GM18909 (cell line): ENCODE results near the gene PRDM12.
"Not testable (repeated sequence)": the region's sequence is repeated elsewhere in the genome, so short reads cannot be mapped to it uniquely, and the experiment has no call there.

Source experiments
- ATAC-seq: cut with Tn5 transposase; IDR thresholded peaks from one replicate; pipeline ENCODE4 v1.9.1; 2021; ENCODE audit warnings: mild to moderate bottlenecking; ENCODE audit not compliant: unreplicated experiment, poor library complexity

PRDM12 gene

DNA sequence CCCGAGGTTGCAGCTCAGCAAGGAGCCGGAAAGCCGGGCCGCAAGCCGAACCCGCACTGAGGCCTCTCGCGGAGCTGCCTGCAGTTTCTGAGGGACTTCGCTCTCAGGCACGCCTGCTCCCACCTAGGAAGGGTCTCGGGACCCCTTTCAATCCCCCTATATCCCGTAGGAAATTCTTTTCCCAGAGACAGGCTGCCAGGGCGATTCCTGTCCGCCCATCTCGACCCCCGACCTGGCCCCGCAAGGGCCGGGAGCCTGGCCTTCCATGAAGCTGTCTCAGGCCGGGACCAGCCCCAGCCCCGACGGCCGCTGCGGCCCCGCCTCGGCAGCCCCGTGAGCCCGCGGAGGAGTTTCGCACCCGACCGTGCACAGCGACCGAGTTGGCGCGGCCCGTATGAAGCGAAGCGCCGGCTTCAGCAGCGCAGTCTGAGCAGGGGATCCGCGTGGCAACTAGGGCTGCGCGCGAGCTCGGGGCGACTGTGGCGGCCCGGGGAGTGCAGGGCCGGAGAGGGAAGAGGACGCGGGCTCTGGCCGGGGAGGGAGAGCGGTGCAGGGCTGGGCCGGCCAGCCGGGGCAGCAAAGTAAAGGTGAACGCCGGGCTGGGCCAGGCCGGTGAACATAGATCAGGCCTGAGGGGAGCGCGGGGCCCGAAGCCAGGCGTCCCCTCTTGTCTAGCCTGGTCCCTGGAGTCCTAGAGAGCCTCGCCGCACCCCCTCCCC lies 977 bp upstream of the PRDM12 start:
- no peak for ATAC-seq

DNA sequence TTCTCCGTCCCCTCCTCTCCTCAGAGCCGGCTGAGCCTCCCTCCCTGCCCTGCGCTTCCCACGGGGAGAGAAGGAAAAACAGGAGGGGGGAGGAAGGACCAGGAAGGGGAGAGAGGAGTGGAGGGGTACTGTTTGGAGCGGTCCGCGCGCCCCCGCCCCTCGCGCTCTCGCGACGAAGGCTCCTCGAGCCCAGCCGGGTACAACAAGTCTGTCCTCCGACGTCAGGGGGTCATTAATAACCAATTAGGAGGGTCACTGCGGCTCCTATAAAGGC lies 480 bp upstream of the PRDM12 start:
- no peak for ATAC-seq

DNA sequence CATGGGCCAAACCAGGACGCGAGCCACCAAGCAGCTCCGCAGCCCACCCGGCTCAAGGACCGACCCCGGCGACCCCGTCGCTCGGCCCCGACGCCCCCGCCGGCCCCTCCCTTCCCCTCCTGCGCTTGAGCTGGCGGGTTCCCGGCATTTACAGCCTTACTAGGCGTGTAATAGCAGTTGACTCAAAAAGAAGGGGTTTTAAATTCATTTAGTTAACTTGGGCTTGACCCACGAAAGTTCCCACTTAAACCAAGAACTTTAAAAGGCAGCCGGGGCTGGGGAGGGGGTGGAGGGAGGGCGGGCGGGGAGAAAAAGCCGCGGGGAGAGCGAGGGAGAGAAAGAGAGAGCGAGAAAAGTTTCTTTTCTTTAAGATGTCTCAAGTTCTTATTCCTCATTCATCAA lies 636 bp downstream of the PRDM12 start:
- ATAC-seq: no peak

DNA sequence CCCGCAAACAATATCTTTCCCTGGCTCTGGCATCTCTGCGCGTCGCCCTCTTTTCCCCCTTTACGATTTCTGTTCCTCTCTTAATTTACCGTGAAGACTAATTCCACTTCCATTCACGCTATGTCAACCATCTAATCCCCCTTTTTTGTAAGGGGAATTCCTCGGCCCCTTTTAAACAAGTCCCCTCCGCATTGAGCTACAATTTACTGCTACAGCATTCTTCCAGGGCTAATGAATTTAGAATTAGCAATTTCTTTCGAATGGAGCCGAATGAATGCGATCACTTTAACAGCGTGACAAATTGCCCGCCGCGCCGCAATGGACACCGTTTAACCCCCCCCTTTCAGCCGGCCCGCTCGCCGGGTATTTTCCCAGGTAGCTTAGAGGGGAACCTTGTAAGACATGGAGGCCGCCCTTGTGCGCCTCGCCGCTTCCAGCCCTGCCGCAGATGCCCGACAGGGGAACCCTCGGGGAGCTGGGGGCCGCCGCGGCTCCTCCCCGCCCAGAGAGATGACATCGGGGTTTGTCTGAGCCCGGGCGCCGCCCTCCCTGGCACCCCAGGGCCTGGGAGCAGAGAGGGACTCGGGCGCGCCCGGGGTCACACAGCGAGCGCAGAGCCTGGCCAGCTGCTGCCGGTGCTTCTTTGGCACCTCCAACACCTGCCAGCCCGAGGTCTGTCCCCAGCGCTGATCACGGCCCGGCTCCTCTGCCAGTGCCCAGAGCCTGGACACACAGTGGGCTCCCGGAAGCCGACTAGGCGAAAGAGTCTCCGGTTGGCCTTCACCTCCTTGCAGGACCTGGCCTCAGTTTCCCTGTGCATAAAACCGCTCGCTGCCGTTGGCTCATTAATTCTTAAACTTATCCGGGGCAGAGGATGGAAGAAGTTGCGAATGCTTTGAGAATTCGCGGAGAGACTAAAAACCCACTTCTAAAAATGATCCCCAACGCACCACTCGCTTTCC lies 1.3 kb downstream of the PRDM12 start:
- ATAC-seq: no peak

DNA sequence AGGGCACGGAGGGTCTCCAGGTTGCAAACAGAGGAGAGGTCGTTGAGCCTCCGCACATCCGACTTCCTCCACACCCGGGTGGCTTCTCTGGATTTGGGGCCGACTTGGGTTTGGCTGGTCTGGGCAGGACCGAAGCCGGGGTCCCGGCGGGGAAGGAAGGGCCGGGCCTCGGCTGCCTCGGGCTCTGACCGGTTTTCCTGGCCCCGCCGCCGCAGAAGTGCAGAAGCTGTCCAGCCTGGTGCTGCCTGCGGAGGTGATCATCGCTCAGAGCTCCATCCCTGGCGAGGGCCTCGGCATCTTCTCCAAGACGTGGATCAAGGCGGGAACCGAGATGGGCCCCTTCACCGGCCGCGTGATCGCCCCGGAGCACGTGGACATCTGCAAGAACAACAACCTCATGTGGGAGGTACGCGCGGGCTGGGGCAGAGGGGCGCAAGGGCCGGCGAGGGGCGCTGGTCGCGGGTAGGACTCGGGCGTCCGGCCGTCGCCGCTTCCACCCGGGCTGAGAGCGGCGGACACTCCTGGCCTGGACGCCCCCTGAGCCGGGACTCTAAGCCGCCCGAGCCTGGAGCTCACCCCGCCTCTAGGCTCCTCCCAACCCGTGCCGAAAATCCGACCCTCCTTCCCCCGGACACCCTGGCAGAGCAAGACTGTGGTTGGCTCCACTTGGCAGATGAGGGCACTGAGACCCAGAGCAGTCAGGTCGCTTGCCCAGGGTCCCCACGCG lies 2.2 kb downstream of the PRDM12 start:
- ATAC-seq: no peak

DNA sequence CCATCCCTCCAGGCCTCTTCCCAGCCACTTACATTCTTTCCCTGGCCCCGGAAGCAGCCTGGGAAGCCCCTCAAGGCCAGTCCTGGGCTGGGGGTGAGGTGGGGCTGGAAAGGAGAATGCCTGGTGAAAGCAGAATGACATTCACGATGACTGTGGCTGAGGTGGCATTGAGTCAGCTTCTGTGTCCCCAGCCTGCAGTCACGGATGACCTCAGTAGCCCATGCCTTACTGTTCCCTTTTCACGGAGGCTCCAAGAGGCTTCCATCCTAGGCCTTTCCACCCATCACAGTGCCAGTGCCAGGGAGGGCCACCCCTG lies 2.7 kb downstream of the PRDM12 start:
- ATAC-seq: no peak

DNA sequence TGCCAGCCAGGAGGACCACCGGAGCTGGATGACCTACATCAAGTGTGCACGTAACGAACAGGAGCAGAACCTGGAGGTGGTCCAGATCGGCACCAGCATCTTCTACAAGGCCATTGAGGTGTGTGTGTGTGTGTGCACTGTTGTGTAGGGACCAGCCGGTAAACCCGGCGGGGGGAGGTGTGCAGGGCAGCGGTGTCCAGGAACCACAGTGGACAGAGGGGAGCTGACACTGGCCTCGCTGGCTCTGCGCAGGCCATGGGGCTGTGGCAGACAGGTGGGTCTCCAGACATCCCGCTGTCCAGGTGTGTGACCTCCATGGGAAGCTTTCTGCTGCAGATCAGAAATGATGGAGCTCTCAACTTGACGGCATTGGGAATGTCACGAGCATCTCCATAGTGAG lies 3.8 kb downstream of the PRDM12 start:
- ATAC-seq: no peak

DNA sequence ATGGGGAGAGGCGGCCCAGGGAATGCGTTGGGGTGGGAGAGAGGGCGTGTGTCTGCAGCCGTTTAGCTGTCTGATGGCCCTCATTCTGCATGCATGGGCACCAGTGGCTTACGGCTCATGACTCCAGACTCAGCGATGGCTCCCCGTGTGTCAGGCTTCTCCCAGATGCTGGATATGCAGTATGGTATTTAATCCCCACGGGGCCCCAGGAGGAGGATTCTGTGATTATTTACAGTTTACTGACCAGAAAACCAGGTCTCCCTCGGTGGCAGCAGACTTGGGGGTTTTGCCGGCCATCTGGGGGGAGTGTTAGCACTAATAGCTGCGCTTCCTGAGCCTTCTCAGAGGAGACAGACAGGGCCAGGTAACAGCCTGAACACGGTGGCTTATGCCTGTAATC lies 4.3 kb downstream of the PRDM12 start:
- no peak for ATAC-seq

DNA sequence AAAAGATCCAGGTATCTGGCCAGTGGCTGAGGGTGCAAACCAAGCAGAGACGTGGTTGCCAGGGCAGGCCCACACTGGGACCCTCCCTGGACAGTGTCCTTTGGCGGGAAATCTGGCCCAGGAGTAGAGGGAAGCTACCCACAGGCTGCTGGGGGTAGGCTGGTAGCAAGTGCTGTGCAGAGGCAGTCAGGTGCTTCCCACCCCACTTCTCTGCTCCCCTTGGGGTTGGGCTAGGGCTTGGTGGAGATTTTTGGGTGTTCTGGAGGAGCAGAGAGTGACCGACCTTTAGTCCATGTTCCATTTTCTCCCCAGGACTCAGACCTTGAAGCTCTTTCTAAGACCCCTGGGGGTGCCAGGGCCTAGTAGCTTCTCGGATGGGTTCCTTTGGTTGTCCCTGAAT lies 5.6 kb downstream of the PRDM12 start:
- no peak for ATAC-seq

DNA sequence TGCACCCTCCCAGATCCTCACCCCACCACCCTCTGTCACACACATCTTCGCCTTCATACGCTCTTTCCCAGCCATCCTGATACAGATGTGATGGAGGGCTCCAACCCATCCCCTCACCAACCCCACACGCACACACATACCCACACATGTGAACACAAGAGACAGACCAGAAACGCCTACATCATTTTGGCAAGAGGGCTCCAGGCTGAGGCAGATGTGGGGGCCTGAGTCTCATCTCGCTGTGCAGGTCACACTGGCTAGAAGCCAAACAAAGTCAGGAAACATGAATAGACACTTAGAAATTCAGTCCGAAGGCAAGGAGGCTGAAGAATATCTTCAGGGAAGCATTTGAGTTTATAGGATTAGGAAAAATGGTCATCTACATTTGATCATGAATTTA lies 6.2 kb downstream of the PRDM12 start:
- no peak for ATAC-seq

DNA sequence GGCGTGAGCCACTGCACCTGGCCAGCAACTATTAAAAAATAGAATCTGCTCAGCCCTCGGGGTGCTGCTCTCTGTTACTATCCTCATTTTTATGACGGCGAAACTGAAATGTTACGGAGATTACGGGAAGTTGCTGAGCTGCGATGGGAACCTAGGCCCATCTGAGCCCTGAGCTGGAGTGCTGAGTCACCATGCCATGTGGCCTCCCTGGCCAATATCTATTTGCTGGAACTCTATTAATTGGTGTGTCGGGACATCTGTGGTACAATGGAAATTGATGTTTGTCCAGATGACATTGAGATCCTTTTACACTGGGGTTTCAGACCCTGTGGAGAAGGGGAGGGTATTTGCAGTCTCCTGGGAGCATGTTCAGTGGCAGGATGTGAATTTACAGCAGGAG lies 8.1 kb downstream of the PRDM12 start:
- no peak for ATAC-seq

DNA sequence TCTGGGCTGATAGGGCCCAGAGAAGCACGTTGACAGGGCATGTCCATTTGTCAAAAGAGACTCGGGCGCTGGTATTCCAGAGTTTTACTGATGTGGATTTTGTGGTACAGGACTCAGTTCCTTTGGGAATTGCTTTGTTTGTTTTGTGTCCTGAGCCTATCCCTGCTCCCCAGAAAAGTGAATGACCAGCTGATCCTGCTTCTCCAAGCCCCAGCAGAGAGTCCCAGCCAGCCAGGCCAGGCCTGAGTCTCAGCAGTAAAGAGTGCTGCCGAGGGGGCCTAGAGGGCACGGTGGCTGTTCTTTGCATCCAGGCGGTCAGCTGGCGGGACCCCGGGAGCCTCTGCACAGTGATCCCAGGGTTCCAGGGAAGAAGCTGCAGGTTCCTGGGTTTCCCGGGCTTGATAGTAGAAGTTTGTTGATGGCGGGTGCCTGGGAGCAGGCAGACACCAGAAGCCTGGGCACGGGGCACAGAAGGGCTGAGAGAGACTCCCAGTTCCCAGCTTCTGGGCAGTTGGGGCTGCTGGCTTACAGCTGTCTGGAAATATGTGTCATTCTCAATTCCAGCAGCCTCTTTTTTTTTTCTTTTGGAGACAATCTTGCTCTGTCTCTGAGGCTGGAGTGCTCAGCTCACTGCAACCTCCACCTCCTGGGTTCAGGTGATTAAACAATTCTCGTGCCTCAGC lies 8.7 kb downstream of the PRDM12 start:
- ATAC-seq: no peak

DNA sequence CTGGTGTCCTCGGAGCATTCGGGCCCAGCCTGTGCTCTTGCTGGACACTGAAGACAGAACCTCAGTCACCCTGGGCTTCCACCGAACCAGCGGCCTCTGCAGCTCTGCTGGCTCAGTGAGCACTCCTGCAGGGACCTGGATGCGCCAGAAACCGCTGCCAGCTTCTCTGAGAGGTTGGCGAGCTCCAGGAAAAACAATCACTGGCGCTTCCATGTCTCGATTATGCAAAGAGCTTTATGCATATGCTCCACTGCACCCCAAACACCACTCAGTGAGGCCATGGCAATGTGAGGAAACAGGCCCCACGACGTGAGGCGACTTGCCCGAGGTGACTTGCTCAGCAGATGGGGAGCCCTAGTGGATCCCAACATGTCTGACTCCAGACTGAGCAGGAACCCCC lies 11.0 kb downstream of the PRDM12 start:
- ATAC-seq: no peak

DNA sequence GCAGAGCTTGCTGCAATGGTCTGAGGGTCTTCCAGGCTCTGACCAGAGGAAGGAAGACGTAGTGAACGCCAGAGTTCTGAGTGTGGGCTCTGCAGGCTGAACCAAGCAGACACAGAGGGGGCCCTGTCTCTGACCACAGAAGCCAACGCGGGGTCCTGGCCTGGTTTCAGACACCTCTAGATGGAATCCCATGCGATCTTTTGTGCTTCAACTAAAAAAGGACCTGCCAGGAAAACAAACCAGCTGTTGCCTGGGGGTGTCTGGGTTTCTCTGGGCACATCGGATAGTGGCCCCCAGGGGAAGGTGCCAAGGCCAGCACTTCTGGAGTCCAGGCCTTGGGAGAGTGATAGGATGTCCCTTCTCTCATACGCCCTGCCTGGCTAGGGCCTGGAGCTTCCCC lies 12.9 kb downstream of the PRDM12 start:
- no peak for ATAC-seq

DNA sequence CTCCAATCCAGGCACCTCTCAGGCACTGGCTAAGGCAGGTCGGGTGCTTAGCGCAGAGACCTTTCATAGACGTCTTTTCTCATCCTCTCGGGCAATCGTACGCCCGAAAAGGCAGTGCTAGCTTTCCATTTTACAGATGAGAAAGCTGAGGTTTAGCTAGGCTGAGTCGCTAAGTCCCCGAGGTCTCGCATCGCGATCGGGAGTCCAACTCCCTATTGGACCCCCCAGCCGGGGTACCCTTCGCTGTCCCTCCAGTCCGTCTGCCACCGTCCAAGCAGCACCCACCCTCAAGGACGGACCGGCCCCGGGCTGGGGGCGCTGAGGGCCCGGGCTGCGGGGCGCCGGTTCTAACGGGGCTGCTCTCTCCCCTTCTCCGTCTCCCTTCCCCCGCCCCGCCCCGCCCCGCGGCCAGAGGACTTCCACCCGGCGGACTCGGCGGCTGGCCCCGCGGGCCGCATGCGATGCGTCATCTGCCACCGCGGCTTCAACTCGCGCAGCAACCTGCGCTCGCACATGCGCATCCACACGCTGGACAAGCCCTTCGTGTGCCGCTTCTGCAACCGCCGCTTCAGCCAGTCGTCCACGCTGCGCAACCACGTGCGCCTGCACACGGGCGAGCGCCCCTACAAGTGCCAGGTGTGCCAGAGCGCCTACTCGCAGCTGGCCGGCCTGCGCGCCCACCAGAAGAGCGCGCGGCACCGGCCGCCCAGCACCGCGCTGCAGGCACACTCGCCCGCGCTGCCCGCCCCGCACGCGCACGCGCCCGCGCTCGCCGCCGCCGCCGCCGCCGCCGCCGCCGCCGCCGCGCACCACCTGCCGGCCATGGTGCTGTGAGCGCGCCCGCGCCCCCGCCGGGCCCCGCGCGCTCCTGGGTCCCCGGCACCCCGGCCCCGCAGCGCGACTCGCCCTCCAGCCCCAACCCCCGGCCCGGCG lies 16.7 kb downstream of the PRDM12 start:
- ATAC-seq: no peak

DNA sequence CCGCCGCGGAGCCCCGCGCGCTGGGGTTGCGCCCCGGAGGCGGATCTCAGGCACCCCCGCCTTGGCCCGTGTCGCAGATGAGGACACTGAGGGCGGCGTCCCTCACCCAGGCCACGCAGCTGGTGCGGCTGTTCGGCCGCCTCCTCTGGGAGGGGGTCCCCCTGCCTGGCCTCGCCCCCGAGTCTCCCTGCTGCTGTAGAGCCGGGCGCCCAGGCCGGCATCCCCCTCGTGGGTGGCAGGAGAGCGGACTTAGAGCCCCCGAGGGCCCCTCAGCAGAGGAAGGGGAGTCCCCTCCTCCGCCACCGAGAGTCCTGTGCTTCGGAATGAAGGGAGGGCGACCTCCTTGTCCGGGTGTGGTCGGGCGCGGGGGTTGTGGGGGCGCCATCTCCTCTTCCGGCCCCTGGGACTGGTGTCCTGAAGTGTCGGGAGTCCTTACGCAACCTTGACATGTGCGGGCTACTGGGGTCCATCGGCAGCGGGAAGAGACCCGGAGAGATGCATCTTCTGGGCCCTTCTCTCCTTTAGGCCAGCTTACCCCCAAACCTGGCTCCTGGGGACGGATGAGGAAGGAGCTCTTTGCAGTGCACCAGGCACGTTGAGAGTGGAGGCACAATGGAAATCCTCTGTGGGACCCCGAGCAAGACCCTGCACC lies 17.5 kb downstream of the PRDM12 start:
- no peak for ATAC-seq

DNA sequence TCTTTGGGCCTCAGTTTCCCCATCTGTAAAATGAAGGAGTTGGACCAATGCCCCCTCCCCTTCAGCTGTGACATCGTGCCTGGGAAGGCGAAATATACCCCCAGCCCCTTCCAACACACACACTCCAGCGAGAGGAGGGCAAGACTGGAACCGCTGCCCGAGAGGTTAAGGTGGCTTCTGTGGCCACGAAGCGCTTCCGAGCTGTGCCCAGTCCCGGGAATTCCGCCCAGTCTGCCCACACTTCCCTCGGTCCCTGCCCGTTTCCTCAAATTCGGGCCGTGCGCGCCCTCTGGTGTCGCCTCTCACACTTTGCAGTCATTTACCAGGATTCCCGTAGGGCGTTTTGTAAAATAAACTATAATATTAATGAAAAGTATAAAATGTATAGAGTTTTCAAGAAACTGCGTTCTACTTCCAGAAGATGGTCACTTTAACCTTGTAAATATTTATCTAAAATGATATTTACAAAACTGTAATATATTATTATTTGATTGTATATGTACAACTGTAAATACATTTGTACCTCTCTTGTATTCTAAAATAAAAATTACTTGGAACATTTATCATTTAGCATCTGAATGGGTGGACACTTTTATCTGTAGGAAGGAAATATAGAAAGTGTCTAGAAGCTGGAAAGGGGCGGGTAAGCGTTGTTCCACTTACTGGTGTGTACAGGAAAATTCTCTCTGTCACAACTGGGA lies 18.2 kb downstream of the PRDM12 start:
- ATAC-seq: no peak

DNA sequence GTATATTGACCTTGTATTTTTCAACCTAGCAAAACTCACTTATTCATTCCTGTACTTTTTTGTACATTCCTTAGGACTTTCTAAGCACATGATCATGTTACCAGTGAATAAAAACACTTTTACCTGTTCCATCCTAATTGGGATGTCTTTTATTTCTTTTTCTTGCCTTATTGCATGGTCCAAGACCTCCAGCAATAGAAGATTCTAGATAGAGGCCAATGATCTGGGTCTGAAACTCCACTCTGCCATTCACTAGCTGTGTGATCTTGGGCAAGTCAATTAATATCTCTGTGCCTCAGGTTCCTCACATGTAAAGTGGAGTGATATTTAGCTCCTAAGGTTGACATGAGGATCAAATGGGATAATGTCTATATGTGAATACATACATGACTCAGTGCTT lies 20.7 kb downstream of the PRDM12 start:
- no peak for ATAC-seq

DNA sequence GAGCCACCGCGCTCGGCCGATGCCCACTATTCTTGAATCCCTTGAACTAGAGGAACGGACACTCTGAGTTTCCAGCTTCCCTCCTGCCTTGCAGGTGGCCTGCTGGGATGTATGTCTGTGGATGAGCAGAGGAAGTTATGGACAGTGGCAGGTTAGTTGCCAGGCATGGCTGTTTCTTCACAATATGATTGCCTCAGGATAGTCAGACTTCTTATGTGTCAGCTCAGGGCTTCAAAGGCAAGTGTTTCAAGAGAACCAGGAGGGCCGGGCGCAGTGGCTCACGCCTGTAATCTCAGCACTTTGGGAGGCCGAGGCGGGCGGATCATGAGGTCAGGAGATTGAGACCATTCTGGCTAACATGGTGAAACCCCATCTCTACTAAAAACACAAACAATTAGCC lies 21.6 kb downstream of the PRDM12 start:
- ATAC-seq: not testable (repeated sequence)
